ENCODE results near the gene USP7. TPM values are rescaled to one million over a fixed set of nuclear protein-coding genes. Genes with fewer than 3 reads are reported as not detected.

The USP7 gene
- total and polyA plus RNA-seq, 4 donors = 13.7 to 85.6 (median 37.7) TPM

- H3K36me3 ChIP-seq (ENCODE audit: control insufficient read depth in 4 of 4, insufficient read depth in 3 of 4, low read depth in 1 of 4, low read length in 3 of 4) = peaks cover 10 to 41% (median 25%) of the 10 kb centered on the region in 4 donors
- no peak for DNase-seq (ENCODE audit: low spot score)
- H3K9me3 ChIP-seq (ENCODE audit: control insufficient read depth in 4 of 4, low read length in 3 of 4) = no peaks in the 10 kb centered on the region
- WGBS = 89% methylated on average over 7 of the region's 7 CpGs
- no peak for TF ChIP-seq MAX (IDR thresholded peaks at IDR 0.05)
- no peak for TF ChIP-seq ATF3 (IDR thresholded peaks at IDR 0.05)
- no peak for TF ChIP-seq YY1 (IDR thresholded peaks at IDR 0.05)
- no peak for TF ChIP-seq HNF4A (conservative IDR thresholded peaks at IDR 0.05)
- no peak for TF ChIP-seq NR2F2 (IDR thresholded peaks at IDR 0.05)
- TF ChIP-seq, protein P1, sequence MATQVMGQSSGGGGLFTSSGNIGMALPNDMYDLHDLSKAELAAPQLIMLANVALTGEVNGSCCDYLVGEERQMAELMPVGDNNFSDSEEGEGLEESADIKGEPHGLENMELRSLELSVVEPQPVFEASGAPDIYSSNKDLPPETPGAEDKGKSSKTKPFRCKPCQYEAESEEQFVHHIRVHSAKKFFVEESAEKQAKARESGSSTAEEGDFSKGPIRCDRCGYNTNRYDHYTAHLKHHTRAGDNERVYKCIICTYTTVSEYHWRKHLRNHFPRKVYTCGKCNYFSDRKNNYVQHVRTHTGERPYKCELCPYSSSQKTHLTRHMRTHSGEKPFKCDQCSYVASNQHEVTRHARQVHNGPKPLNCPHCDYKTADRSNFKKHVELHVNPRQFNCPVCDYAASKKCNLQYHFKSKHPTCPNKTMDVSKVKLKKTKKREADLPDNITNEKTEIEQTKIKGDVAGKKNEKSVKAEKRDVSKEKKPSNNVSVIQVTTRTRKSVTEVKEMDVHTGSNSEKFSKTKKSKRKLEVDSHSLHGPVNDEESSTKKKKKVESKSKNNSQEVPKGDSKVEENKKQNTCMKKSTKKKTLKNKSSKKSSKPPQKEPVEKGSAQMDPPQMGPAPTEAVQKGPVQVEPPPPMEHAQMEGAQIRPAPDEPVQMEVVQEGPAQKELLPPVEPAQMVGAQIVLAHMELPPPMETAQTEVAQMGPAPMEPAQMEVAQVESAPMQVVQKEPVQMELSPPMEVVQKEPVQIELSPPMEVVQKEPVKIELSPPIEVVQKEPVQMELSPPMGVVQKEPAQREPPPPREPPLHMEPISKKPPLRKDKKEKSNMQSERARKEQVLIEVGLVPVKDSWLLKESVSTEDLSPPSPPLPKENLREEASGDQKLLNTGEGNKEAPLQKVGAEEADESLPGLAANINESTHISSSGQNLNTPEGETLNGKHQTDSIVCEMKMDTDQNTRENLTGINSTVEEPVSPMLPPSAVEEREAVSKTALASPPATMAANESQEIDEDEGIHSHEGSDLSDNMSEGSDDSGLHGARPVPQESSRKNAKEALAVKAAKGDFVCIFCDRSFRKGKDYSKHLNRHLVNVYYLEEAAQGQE (IDR thresholded peaks at IDR 0.05) = no peak
- no peak for TF ChIP-seq HNF4G (IDR thresholded peaks at IDR 0.05)
- TF ChIP-seq, protein P2, sequence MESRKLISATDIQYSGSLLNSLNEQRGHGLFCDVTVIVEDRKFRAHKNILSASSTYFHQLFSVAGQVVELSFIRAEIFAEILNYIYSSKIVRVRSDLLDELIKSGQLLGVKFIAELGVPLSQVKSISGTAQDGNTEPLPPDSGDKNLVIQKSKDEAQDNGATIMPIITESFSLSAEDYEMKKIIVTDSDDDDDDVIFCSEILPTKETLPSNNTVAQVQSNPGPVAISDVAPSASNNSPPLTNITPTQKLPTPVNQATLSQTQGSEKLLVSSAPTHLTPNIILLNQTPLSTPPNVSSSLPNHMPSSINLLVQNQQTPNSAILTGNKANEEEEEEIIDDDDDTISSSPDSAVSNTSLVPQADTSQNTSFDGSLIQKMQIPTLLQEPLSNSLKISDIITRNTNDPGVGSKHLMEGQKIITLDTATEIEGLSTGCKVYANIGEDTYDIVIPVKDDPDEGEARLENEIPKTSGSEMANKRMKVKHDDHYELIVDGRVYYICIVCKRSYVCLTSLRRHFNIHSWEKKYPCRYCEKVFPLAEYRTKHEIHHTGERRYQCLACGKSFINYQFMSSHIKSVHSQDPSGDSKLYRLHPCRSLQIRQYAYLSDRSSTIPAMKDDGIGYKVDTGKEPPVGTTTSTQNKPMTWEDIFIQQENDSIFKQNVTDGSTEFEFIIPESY (IDR thresholded peaks at IDR 0.05) = no peak
- no peak for TF ChIP-seq GABPA (IDR thresholded peaks at IDR 0.05 in 1 of 2, conservative IDR thresholded peaks at IDR 0.05 in 1 of 2)
- TF ChIP-seq RXRA (IDR thresholded peaks at IDR 0.05) = no peak
- no peak for TF ChIP-seq RAD21 (IDR thresholded peaks at IDR 0.05)
- TF ChIP-seq SP1 (IDR thresholded peaks at IDR 0.05) = no peak
- TF ChIP-seq, protein P3, sequence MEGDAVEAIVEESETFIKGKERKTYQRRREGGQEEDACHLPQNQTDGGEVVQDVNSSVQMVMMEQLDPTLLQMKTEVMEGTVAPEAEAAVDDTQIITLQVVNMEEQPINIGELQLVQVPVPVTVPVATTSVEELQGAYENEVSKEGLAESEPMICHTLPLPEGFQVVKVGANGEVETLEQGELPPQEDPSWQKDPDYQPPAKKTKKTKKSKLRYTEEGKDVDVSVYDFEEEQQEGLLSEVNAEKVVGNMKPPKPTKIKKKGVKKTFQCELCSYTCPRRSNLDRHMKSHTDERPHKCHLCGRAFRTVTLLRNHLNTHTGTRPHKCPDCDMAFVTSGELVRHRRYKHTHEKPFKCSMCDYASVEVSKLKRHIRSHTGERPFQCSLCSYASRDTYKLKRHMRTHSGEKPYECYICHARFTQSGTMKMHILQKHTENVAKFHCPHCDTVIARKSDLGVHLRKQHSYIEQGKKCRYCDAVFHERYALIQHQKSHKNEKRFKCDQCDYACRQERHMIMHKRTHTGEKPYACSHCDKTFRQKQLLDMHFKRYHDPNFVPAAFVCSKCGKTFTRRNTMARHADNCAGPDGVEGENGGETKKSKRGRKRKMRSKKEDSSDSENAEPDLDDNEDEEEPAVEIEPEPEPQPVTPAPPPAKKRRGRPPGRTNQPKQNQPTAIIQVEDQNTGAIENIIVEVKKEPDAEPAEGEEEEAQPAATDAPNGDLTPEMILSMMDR (IDR thresholded peaks at IDR 0.05; ENCODE audit: low read depth, low read length, missing input control) = no peak
- TF ChIP-seq JUND (IDR thresholded peaks at IDR 0.05) = no peak
- no peak for TF ChIP-seq FOXA2 (IDR thresholded peaks at IDR 0.05)
- no peak for TF ChIP-seq FOXA1 (IDR thresholded peaks at IDR 0.05)
- no peak for TF ChIP-seq EGR1 (IDR thresholded peaks at IDR 0.05; ENCODE audit: low read depth in 2 of 2)
- no peak for TF ChIP-seq TAF1 (conservative IDR thresholded peaks at IDR 0.05)
- H3K27ac ChIP-seq (ENCODE audit: low read depth in 1 of 2, low read length in 2 of 2) = peak overlapping the region; percentile 5 to 32
- peaks cover 14 to 25% (median 20%) of the 10 kb centered on the region in 4 donors for H3K4me1 ChIP-seq (ENCODE audit: control insufficient read depth in 4 of 4, insufficient read depth in 4 of 4, low read length in 3 of 4)
- H3K9ac ChIP-seq (ENCODE audit: low read depth in 1 of 2, low read length in 2 of 2) = no peak overlapping the region
- no peaks in the 10 kb centered on the region for H3K27me3 ChIP-seq (ENCODE audit: control insufficient read depth in 4 of 4, insufficient read depth in 4 of 4, low read length in 3 of 4)
- H3K4me3 ChIP-seq (ENCODE audit: low read depth in 1 of 3, low read length in 3 of 3) = no peak overlapping the region
Observed at GRCh38 chr16:8853611-8854010, 110.1 kb downstream of the USP7 start.
